Fibroblast of lung (primary cell): ENCODE data around the gene TCOF1. TPM values are rescaled to one million over a fixed set of nuclear protein-coding genes. Genes with fewer than 3 reads are reported as not detected.

Experiments used
- DNase-seq, 2 donors: peaks; one replicate each; pipeline versions ENCODE4 v3.0.0 to v3.0.0-alpha.2; 2010; ENCODE audit warnings: low read depth in 2 of 2
- H2AFZ ChIP-seq: 2 replicates; pipeline ENCODE4 v1.5.1; 2012; ENCODE audit warnings: low read length, control low read depth, inconsistent platforms
- H3K27ac ChIP-seq: 2 replicates; pipeline ENCODE4 v1.5.1; 2011; ENCODE audit warnings: low read length, control low read depth; ENCODE audit not compliant: insufficient read depth
- H3K27me3 ChIP-seq: 2 replicates; pipeline ENCODE4 v1.5.1; 2011; ENCODE audit warnings: mild to moderate bottlenecking, low read length; ENCODE audit not compliant: control insufficient read depth, insufficient read depth
- H3K36me3 ChIP-seq: 2 replicates; pipeline ENCODE4 v1.5.1; 2011; ENCODE audit warnings: low read length; ENCODE audit not compliant: control insufficient read depth, insufficient read depth
- H3K4me1 ChIP-seq: 2 replicates; pipeline ENCODE4 v1.5.1; 2011; ENCODE audit warnings: low read length; ENCODE audit not compliant: control insufficient read depth, insufficient read depth; ENCODE audit errors: extremely low read depth
- H3K4me2 ChIP-seq: 2 replicates; pipeline ENCODE4 v1.5.1; 2011; ENCODE audit warnings: low read length, control low read depth; ENCODE audit not compliant: insufficient read depth; ENCODE audit errors: extremely low read depth
- H3K4me3 ChIP-seq, 4 experiments: fragments of 200-600 bp in 1 of 4; sonication (generic) in 1 of 4; replicated peaks in 1 of 4; 2 replicates each; pipeline ENCODE4 v1.5.1; 2011 to 2016; ENCODE audit warnings: low read length in 4 of 4, low read depth in 3 of 4, mild to moderate bottlenecking in 3 of 4, control low read depth in 2 of 4, inconsistent platforms in 1 of 4, mixed read lengths in 1 of 4; ENCODE audit not compliant: insufficient read depth in 1 of 4; ENCODE audit errors: control extremely low read depth in 1 of 4
- H3K79me2 ChIP-seq: 2 replicates; pipeline ENCODE4 v1.5.1; 2012; ENCODE audit warnings: mild to moderate bottlenecking, low read length, inconsistent platforms; ENCODE audit not compliant: control insufficient read depth, insufficient read depth
- H3K9ac ChIP-seq: 2 replicates; pipeline ENCODE4 v1.5.1; 2011; ENCODE audit warnings: mild to moderate bottlenecking, low read length, control low read depth; ENCODE audit not compliant: insufficient read depth
- H3K9me3 ChIP-seq: 2 replicates; pipeline ENCODE4 v1.5.1; 2012; ENCODE audit warnings: low read depth, low read length; ENCODE audit not compliant: control insufficient read depth, insufficient read depth
- H4K20me1 ChIP-seq: 2 replicates; pipeline ENCODE4 v1.5.1; 2011; ENCODE audit warnings: low read length; ENCODE audit not compliant: control insufficient read depth, insufficient read depth; ENCODE audit errors: extremely low read depth
- EZH2 ChIP-seq: IDR thresholded peaks from 2 replicates; pipeline ENCODE4 v1.5.1; 2012; ENCODE audit warnings: low read length, control low read depth, mild to moderate bottlenecking; ENCODE audit errors: missing control alignments
- polyA plus RNA-seq, 2 donors: library from polyadenylated mRNA; depleted of rRNA in 1 of 2; stranded (reverse) in 1 of 2; unstranded in 1 of 2; fragments of >200 nt; gene quantifications; 2 replicates each; pipeline ENCODE4 v1.2.1, GENCODE V29; 2011 to 2012; ENCODE audit warnings: missing spikeins in 1 of 2
- total RNA-seq: library from RNA; depleted of rRNA; stranded (reverse); fragments of >200 nt; gene quantifications from 2 replicates; pipeline ENCODE4 v1.2.1, GENCODE V29; 2014
- TF ChIP-seq, protein P1 (sequence below), 2 donors: IDR thresholded peaks in 1 of 2; conservative IDR thresholded peaks in 1 of 2; 1 replicate in 1 of 2; 2 replicates in 1 of 2; pipeline ENCODE4 v1.5.1; 2011 to 2012; ENCODE audit warnings: low read length in 2 of 2, control low read depth in 1 of 2, inconsistent platforms in 1 of 2, low read depth in 1 of 2, mild to moderate bottlenecking in 1 of 2

Gene TCOF1
- total and polyA plus RNA-seq, 2 donors (not counting 1 experiment from before 2014, with no cell fraction given), result 8.5 to 10.6 TPM

DNA sequence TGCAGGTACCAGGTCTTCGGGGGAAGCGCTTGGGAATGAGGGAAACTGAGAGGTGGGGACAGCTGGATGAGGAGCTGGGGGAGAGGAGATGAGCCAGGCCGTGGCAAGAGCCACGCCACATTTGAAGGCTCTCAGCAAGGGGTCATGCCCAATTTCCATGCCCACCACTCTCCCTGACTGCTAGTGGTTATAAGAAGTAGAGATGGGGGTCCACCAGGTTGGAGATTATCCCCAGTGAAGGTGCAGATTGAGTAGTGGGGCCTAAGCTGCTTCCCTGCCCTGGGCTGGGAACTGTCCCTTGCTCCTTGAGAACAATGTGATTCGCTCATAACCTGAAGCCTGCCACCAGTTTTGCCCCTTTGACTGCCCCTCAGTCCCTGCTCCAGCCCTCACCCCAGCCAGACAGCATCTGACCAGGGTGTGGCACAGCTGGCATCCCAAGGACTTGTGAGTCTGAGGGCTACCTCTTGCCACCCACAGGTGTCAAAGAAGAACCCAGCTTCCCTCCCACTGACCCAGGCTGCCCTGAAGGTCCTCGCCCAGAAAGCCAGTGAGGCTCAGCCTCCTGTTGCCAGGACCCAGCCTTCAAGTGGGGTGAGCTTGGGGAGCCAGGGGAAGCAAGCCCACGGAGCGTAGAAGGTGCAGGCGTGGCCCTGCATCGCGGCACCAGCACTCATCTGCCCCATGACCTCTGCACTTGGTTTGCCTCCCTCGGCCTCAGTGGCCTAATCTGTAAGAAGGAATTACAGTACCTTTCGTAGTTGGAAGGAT lies 33.8 kb downstream of the TCOF1 start:
- H3K79me2 ChIP-seq, result no peaks in the 10 kb centered on the region
- peaks cover 32% of the 10 kb centered on the region for H3K36me3 ChIP-seq

DNA sequence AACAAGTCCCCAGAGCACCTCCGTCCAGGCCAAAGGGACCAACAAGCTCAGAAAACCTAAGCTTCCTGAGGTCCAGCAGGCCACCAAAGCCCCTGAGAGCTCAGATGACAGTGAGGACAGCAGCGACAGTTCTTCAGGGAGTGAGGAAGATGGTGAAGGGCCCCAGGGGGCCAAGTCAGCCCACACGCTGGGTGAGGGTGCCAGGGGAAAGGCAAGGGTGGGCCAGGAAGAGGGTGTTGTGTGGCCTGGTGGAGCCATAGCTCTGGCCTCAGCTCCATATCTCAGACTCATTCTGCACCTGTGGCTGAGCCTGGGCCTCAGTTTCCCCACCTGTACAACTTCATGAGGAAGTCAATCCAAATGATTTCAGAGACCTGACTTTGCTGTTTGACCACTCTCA lies 34.5 kb downstream of the TCOF1 start:
- no peaks in the 10 kb centered on the region for H4K20me1 ChIP-seq
- H3K9me3 ChIP-seq, result no peaks in the 10 kb centered on the region
- no peaks in the 10 kb centered on the region for H3K4me1 ChIP-seq
- H3K27me3 ChIP-seq, result no peaks in the 10 kb centered on the region
- no peak overlapping the region for H3K4me2 ChIP-seq
- no peak overlapping the region for H3K4me3 ChIP-seq
- no peak for TF ChIP-seq EZH2
- TF ChIP-seq, protein P1, sequence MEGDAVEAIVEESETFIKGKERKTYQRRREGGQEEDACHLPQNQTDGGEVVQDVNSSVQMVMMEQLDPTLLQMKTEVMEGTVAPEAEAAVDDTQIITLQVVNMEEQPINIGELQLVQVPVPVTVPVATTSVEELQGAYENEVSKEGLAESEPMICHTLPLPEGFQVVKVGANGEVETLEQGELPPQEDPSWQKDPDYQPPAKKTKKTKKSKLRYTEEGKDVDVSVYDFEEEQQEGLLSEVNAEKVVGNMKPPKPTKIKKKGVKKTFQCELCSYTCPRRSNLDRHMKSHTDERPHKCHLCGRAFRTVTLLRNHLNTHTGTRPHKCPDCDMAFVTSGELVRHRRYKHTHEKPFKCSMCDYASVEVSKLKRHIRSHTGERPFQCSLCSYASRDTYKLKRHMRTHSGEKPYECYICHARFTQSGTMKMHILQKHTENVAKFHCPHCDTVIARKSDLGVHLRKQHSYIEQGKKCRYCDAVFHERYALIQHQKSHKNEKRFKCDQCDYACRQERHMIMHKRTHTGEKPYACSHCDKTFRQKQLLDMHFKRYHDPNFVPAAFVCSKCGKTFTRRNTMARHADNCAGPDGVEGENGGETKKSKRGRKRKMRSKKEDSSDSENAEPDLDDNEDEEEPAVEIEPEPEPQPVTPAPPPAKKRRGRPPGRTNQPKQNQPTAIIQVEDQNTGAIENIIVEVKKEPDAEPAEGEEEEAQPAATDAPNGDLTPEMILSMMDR (conservative IDR thresholded peaks at IDR 0.05 in 1 of 2, IDR thresholded peaks at IDR 0.05 in 1 of 2; ENCODE audit: low read depth in 1 of 2, low read length in 2 of 2), result no peak
- H3K27ac ChIP-seq, result no peak overlapping the region
- H3K9ac ChIP-seq, result no peak overlapping the region
- peaks cover 27% of the 10 kb centered on the region for H3K36me3 ChIP-seq
- DNase-seq, result no peak
- H3K79me2 ChIP-seq, result no peaks in the 10 kb centered on the region
- no peak overlapping the region for H2AFZ ChIP-seq

More for the DNA sequence above, 33.8 kb downstream of the TCOF1 start:
- H3K27me3 ChIP-seq, result no peaks in the 10 kb centered on the region
- no peak overlapping the region for H3K9ac ChIP-seq
- no peak overlapping the region for H3K27ac ChIP-seq
- H3K4me3 ChIP-seq, result no peak overlapping the region
- no peaks in the 10 kb centered on the region for H4K20me1 ChIP-seq
- H3K9me3 ChIP-seq, result no peaks in the 10 kb centered on the region
- no peak for DNase-seq
- TF ChIP-seq, protein P1 (conservative IDR thresholded peaks at IDR 0.05 in 1 of 2, IDR thresholded peaks at IDR 0.05 in 1 of 2; ENCODE audit: low read depth in 1 of 2, low read length in 2 of 2), result no peak
- TF ChIP-seq EZH2, result no peak
- H2AFZ ChIP-seq, result no peak overlapping the region
- no peak overlapping the region for H3K4me2 ChIP-seq
- H3K4me1 ChIP-seq, result no peaks in the 10 kb centered on the region

DNA sequence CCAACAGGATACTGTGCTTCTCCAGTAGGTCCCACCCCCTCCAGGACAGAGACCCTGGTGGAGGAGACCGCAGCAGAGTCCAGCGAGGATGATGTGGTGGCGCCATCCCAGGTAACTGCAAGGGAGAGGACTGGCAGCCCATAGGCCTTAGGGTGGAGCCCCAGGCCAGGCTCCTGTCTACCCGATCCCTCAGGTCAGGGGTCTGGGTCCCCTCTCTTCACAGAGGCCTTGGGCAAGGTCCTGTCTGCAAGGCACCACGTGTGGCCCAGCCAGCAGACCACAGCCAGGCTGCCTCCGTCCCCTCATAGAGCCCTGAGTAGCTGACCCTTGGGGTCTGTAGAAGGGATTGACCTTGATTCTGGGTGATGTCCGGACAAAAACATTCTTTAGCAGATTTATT lies 35.2 kb downstream of the TCOF1 start:
- Histone ChIP-seq H3K36me3 (peaks cover 26% of the 10 kb centered on the region), H2AFZ (no peak overlapping the region), H3K4me1 (no peaks in the 10 kb centered on the region), H3K27me3 (no peaks in the 10 kb centered on the region), H3K9ac (no peak overlapping the region), H3K9me3 (no peaks in the 10 kb centered on the region), H4K20me1 (no peaks in the 10 kb centered on the region), H3K79me2 (no peaks in the 10 kb centered on the region), H3K4me2 (no peak overlapping the region), H3K4me3 (no peak overlapping the region), H3K27ac (no peak overlapping the region)
- no peak for DNase-seq
- TF ChIP-seq EZH2, result no peak
- TF ChIP-seq, protein P1 (conservative IDR thresholded peaks at IDR 0.05 in 1 of 2, IDR thresholded peaks at IDR 0.05 in 1 of 2; ENCODE audit: low read depth in 1 of 2, low read length in 2 of 2), result no peak
